Suprapubic skin (tissue), 4 donors: ENCODE data around the gene LCN10. TPM values are rescaled to one million over a fixed set of nuclear protein-coding genes. Genes with fewer than 3 reads are reported as not detected.

ENCODE experiments used
- DNase-seq, 2 donors: peaks; one replicate each; pipeline ENCODE4 v3.0.0-alpha.2; 2019; ENCODE audit warnings: low spot score in 2 of 2
- H3K27ac ChIP-seq: fragments of 200-600 bp; sonication (generic); one replicate; pipeline ENCODE4 v1.5.1; 2019
- H3K27me3 ChIP-seq: fragments of 200-600 bp; sonication (generic); one replicate; pipeline ENCODE4 v1.5.1; 2019
- H3K36me3 ChIP-seq: fragments of 200-600 bp; sonication (generic); one replicate; pipeline ENCODE4 v1.5.1; 2019
- H3K4me1 ChIP-seq: fragments of 200-600 bp; sonication (generic); one replicate; pipeline ENCODE4 v1.5.1; 2019
- H3K4me3 ChIP-seq: fragments of 200-600 bp; sonication (generic); one replicate; pipeline ENCODE4 v1.5.1; 2019; ENCODE audit warnings: mild to moderate bottlenecking
- H3K9me3 ChIP-seq: fragments of 200-600 bp; sonication (generic); one replicate; pipeline ENCODE4 v1.5.1; 2019
- EP300 ChIP-seq: sonication (generic); formaldehyde crosslinking; IDR thresholded peaks from one replicate; pipeline ENCODE4 v1.6.1; 2017; ENCODE audit warnings: antibody characterized with exemption
- POLR2A ChIP-seq, 2 donors: fragments of 450-650 bp; IDR thresholded peaks; one replicate each; pipeline ENCODE4 v1.6.1; 2017; ENCODE audit warnings: antibody characterized with exemption in 2 of 2, mild to moderate bottlenecking in 2 of 2, moderate library complexity in 2 of 2
- POLR2AphosphoS5 ChIP-seq, 3 donors: sonication (generic); formaldehyde crosslinking; IDR thresholded peaks; one replicate each; pipeline ENCODE4 v1.6.1; 2017; ENCODE audit warnings: antibody characterized with exemption in 3 of 3
- WGBS: methylation state at CpG from one replicate; pipeline ENCODE4 v1.1.5; 2018; 5-methylcytosine and 5-hydroxymethylcytosine counted together
- total RNA-seq, 4 donors: library from RNA; depleted of rRNA; stranded (reverse); fragments of >200 nt; gene quantifications; one replicate each; pipeline ENCODE4 v1.1.0, GENCODE V29; 2016
- TF ChIP-seq, protein P1 (sequence below), 2 donors: fragments of 200-600 bp in 1 of 2; fragments of 450-650 bp in 1 of 2; sonication (generic) in 1 of 2; IDR thresholded peaks; one replicate each; pipeline ENCODE4 v1.5.1; 2016 to 2019; ENCODE audit warnings: antibody characterized with exemption in 2 of 2, mild to moderate bottlenecking in 1 of 2, moderate library complexity in 1 of 2

Gene LCN10
- total RNA-seq, 4 donors from 2014 or later: 0.32 to 3.5 (median 2.8) TPM; not detected in 1

GRCh38 chr9:136765041-136765440 lies 22.3 kb upstream of the LCN10 start:
- DNase-seq: no peak
- no peaks in the 10 kb centered on the region for H3K9me3 ChIP-seq
- no CpG with 5 or more reads among the region's 14 CpGs for WGBS
- H3K27me3 ChIP-seq: peaks cover 64% of the 10 kb centered on the region
- TF ChIP-seq POLR2AphosphoS5 (IDR thresholded peaks at IDR 0.05) (no peak), EP300 (no peak), POLR2A (IDR thresholded peaks at IDR 0.05) (no peak)
- TF ChIP-seq, protein P1, sequence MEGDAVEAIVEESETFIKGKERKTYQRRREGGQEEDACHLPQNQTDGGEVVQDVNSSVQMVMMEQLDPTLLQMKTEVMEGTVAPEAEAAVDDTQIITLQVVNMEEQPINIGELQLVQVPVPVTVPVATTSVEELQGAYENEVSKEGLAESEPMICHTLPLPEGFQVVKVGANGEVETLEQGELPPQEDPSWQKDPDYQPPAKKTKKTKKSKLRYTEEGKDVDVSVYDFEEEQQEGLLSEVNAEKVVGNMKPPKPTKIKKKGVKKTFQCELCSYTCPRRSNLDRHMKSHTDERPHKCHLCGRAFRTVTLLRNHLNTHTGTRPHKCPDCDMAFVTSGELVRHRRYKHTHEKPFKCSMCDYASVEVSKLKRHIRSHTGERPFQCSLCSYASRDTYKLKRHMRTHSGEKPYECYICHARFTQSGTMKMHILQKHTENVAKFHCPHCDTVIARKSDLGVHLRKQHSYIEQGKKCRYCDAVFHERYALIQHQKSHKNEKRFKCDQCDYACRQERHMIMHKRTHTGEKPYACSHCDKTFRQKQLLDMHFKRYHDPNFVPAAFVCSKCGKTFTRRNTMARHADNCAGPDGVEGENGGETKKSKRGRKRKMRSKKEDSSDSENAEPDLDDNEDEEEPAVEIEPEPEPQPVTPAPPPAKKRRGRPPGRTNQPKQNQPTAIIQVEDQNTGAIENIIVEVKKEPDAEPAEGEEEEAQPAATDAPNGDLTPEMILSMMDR (IDR thresholded peaks at IDR 0.05): no peak
- no peak overlapping the region for H3K27ac ChIP-seq
- no peak overlapping the region for H3K4me3 ChIP-seq
- peaks cover 8% of the 10 kb centered on the region for H3K4me1 ChIP-seq
- H3K36me3 ChIP-seq: no peaks in the 10 kb centered on the region

- H3K9me3 ChIP-seq: no peaks in the 10 kb centered on the region
- 69% methylated on average over 3 of the region's 14 CpGs for WGBS
- TF ChIP-seq POLR2AphosphoS5 (IDR thresholded peaks at IDR 0.05) (no peak), POLR2A (IDR thresholded peaks at IDR 0.05) (no peak)
- TF ChIP-seq, protein P1 (IDR thresholded peaks at IDR 0.05): no peak
- no peak within 1 kb of the TSS for H3K27ac ChIP-seq
- no peak for DNase-seq
- H3K4me1 ChIP-seq: peaks cover 8% of the 10 kb centered on the region
- H3K36me3 ChIP-seq: no peaks in the 10 kb centered on the region
- H3K4me3 ChIP-seq: no peak within 1 kb of the TSS
- H3K27me3 ChIP-seq: peaks cover 69% of the 10 kb centered on the region
These were observed 21.7 kb upstream of the LCN10 start, which contains the start of gene LCN15 for GRCh38 chr9:136764301-136764891. Gene LCN15 (minus strand): TSS chr9:136764518. CDS start chr9:136764488, 30 bp downstream.

GRCh38 chr9:136763649-136764035 lies 20.9 kb upstream of the LCN10 start:
- WGBS: 62% methylated on average over 3 of the region's 14 CpGs

DNA sequence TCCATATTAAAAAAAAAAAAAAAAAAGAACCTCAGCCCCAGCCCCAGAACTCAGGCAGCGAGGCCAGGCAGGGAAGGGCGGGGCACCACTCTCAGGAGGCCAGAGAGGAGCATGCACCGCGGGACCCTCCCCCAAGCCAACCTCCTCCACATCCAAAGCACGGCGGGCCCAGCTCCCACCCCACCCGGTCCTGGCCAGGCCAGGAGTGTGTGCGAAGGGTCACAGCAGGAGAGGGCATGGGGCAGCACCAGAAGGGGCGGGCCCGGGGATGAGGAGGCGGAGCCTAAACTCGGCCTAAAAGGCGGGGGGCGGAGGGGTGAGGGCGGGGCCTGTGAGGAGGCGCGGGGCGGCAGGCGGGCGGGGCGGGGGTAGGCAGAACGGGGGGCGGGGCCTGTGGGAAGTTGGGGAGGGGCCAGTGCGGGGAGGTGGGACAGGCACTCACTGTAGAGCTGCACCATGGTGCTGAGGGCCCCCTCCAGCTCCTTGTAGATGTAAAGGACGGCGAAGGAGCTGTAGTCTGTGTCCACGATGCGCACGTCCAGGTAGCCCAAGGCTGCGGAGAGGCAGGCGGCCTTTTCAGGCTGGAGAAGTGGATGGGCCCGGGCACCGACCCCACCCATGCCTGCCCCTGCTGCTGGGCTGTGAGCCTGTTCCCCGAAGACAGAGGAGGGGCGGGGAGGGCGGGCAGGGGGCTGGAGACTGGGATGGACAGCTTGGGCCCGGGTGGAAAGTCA lies 20.3 kb upstream of the LCN10 start:
- H3K27ac ChIP-seq: no peak overlapping the region
- WGBS: 14% methylated on average over 22 of the region's 37 CpGs
- TF ChIP-seq POLR2A (IDR thresholded peaks at IDR 0.05) (no peak), POLR2AphosphoS5 (IDR thresholded peaks at IDR 0.05) (no peak), EP300 (no peak)
- TF ChIP-seq, protein P1 (IDR thresholded peaks at IDR 0.05): no peak

More at GRCh38 chr9:136763649-136764035, 20.9 kb upstream of the LCN10 start:
- Histone ChIP-seq H3K4me3 (no peak overlapping the region), H3K27me3 (peaks cover 73% of the 10 kb centered on the region), H3K36me3 (no peaks in the 10 kb centered on the region), H3K27ac (no peak overlapping the region), H3K4me1 (peaks cover 8% of the 10 kb centered on the region), H3K9me3 (no peaks in the 10 kb centered on the region)
- TF ChIP-seq EP300 (no peak), POLR2AphosphoS5 (IDR thresholded peaks at IDR 0.05) (no peak), POLR2A (IDR thresholded peaks at IDR 0.05) (no peak)
- TF ChIP-seq, protein P1 (IDR thresholded peaks at IDR 0.05): no peak
- no peak for DNase-seq

DNA sequence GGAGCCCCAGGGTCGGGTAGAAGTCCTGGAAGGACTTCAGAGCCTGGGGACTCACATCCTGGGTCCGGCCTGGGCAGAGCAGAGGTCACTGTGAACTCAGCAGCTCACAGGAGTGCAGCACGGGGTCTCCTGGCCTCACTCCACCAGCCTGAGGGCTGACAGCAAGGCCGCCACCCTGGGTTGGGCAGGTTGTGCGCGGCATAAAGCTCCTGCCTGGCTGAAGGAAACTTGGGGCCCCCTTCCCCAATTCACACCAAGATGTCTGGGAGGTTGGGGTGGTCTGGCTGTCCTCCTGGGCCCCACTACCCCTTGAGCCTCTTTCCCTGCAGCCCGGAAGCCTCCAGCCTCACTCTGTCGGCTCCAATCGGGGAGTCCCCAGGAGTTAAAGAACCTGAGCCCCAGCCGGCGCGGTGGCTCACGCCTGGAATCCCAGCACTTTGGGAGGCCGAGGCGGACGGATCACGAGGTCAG lies 19.5 kb upstream of the LCN10 start:
- Histone ChIP-seq H3K36me3 (no peaks in the 10 kb centered on the region), H3K9me3 (no peaks in the 10 kb centered on the region), H3K27ac (no peak overlapping the region), H3K4me1 (peaks cover 8% of the 10 kb centered on the region), H3K27me3 (peaks cover 67% of the 10 kb centered on the region), H3K4me3 (no peak overlapping the region)
- no peak for DNase-seq
- WGBS: 79% methylated on average over 15 of the region's 17 CpGs
- TF ChIP-seq, protein P1 (IDR thresholded peaks at IDR 0.05): no peak
- no peak for TF ChIP-seq POLR2AphosphoS5 (IDR thresholded peaks at IDR 0.05)

More for the DNA sequence above, 20.3 kb upstream of the LCN10 start:
- no peaks in the 10 kb centered on the region for H3K36me3 ChIP-seq
- H3K27me3 ChIP-seq: peaks cover 71% of the 10 kb centered on the region
- peak in 1 of 2 donors; percentile 66 for DNase-seq
- H3K4me3 ChIP-seq: no peak overlapping the region
- H3K9me3 ChIP-seq: no peaks in the 10 kb centered on the region
- peaks cover 8% of the 10 kb centered on the region for H3K4me1 ChIP-seq
